HCT116 (cell line): ENCODE results near the gene MAP3K21. TPM values are rescaled to one million over a fixed set of nuclear protein-coding genes. Genes with fewer than 3 reads are reported as not detected.

ENCODE experiments used
- ATAC-seq: fragments of 200-7000 bp; cut with Tn5 transposase; 2 replicates; pipeline ENCODE4 v1.9.1; 2020; ENCODE audit warnings: mild to moderate bottlenecking, moderate library complexity
- BruUV-seq: library from RNA; stranded (reverse); fragments of 400-500 nt; replicated peaks from 2 replicates; lab custom pipeline; 2021; lab: Mats Ljungman, UMichigan
- CTCF ChIA-PET: fragments of 300-600 bp; sonication (Branson Sonifier 250); formaldehyde crosslinking; loops from one replicate; lab custom pipeline; 2021; ENCODE audit warnings: antibody characterized with exemption; lab: Charles Lee
- POLR2A ChIA-PET: fragments of 300-600, 350-600 bp; sonication (Branson Sonifier 250); formaldehyde crosslinking; loops from one replicate; lab custom pipeline; 2021; ENCODE audit warnings: antibody characterized with exemption; lab: Charles Lee
- RAD21 ChIA-PET, 2 experiments: fragments of 300-600 bp; sonication (Branson Sonifier 250); formaldehyde crosslinking; loops; one replicate each; lab custom pipeline; 2023; ENCODE audit warnings: low total read pairs in 2 of 2; ENCODE audit not compliant: uncharacterized antibody in 2 of 2, unreplicated experiment in 2 of 2, low non-redundant PET in 1 of 2; lab: Charles Lee
- DNase-seq: peaks from one replicate; pipeline ENCODE4 v3.0.0-alpha.2; 2010; ENCODE audit warnings: low read depth, low spot score
- H2AFZ ChIP-seq: fragments of 200-600 bp; shearing (Covaris generic), sonication (generic); 2 replicates; pipeline ENCODE4 v1.6.1; 2017; ENCODE audit warnings: low read depth, mixed run types, mixed read lengths, antibody characterized with exemption, low read length; ENCODE audit not compliant: poor library complexity, severe bottlenecking
- H3K27ac ChIP-seq: 2 replicates; pipeline ENCODE4 v1.5.1; 2012; ENCODE audit warnings: low read depth, low read length
- H3K27me3 ChIP-seq: fragments of 200-600 bp; sonication (generic); 2 replicates; pipeline ENCODE4 v1.6.1; 2016; ENCODE audit warnings: mixed run types, low read length, mixed read lengths; ENCODE audit not compliant: insufficient read depth
- H3K36me3 ChIP-seq, 2 experiments: fragments of 200-500 bp in 1 of 2; fragments of 200-600 bp in 1 of 2; sonication (Bioruptor generic) in 1 of 2; sonication (generic) in 1 of 2; 2 replicates each; pipeline versions ENCODE4 v1.5.1 to v1.6.1; 2014 to 2016; ENCODE audit warnings: low read length in 2 of 2, inconsistent platforms in 1 of 2, mixed read lengths in 1 of 2, mixed run types in 1 of 2; ENCODE audit not compliant: insufficient read depth in 2 of 2, control insufficient read depth in 1 of 2
- H3K4me1 ChIP-seq, 2 experiments: fragments of 200-600 bp in 1 of 2; sonication (generic) in 1 of 2; 2 replicates each; pipeline versions ENCODE4 v1.5.1 to v1.6.1; 2012 to 2017; ENCODE audit warnings: low read length in 2 of 2, inconsistent platforms in 1 of 2, mild to moderate bottlenecking in 1 of 2, mixed read lengths in 1 of 2, mixed run types in 1 of 2, moderate library complexity in 1 of 2; ENCODE audit not compliant: insufficient read depth in 2 of 2, control insufficient read depth in 1 of 2
- H3K4me2 ChIP-seq: fragments of 200-600 bp; sonication (generic); 2 replicates; pipeline ENCODE4 v1.6.1; 2017; ENCODE audit warnings: mixed run types, low read length, mixed read lengths
- H3K4me3 ChIP-seq, 2 experiments: fragments of 200-600 bp in 1 of 2; sonication (generic) in 1 of 2; replicated peaks in 1 of 2; 2 replicates each; pipeline ENCODE4 v1.5.1; 2011 to 2016; ENCODE audit warnings: low read length in 2 of 2, control low read depth in 1 of 2, low read depth in 1 of 2, mild to moderate bottlenecking in 1 of 2, mixed read lengths in 1 of 2, mixed run types in 1 of 2
- H3K79me2 ChIP-seq: fragments of 200-600 bp; sonication (generic); 2 replicates; pipeline ENCODE4 v1.6.1; 2017; ENCODE audit warnings: mild to moderate bottlenecking, mixed run types, low read length, moderate library complexity, mixed read lengths; ENCODE audit not compliant: insufficient read depth
- H3K9ac ChIP-seq: fragments of 200-600 bp; sonication (generic); 2 replicates; pipeline ENCODE4 v1.6.1; 2016; ENCODE audit warnings: low read length, mixed read lengths
- H3K9me2 ChIP-seq: fragments of 200-600 bp; sonication (generic), shearing (Covaris generic); 2 replicates; pipeline ENCODE4 v1.6.1; 2017; ENCODE audit warnings: mixed run types, mild to moderate bottlenecking, moderate library complexity; ENCODE audit not compliant: insufficient read depth
- H3K9me3 ChIP-seq, 2 experiments: fragments of 200-500 bp in 1 of 2; fragments of 200-600 bp in 1 of 2; sonication (Bioruptor generic) in 1 of 2; sonication (generic) in 1 of 2; 2 replicates each; pipeline ENCODE4 v1.6.1; 2014 to 2017; ENCODE audit warnings: low read length in 2 of 2, mixed read lengths in 2 of 2, inconsistent platforms in 1 of 2, low read depth in 1 of 2, mild to moderate bottlenecking in 1 of 2, mixed run types in 1 of 2, moderate library complexity in 1 of 2; ENCODE audit not compliant: control insufficient read depth in 1 of 2, insufficient read depth in 1 of 2
- H4K20me1 ChIP-seq: fragments of 200-600 bp; sonication (generic), shearing (Covaris generic); 2 replicates; pipeline ENCODE4 v1.6.1; 2017; ENCODE audit warnings: mixed run types, mild to moderate bottlenecking, moderate library complexity; ENCODE audit not compliant: insufficient read depth
- EZH2phosphoT487 ChIP-seq: fragments of 200-600 bp; IDR thresholded peaks from 2 replicates; pipeline ENCODE4 v1.6.1; 2018; ENCODE audit warnings: antibody characterized with exemption, borderline replicate concordance
- FOSL1 ChIP-seq: IDR thresholded peaks from 2 replicates; pipeline ENCODE4 v1.6.1; 2012; ENCODE audit warnings: low read depth
- YY1 ChIP-seq: IDR thresholded peaks from 2 replicates; pipeline ENCODE4 v1.6.1; 2011; ENCODE audit warnings: low read length, low read depth, moderate library complexity, mild to moderate bottlenecking; ENCODE audit not compliant: insufficient replicate concordance; ENCODE audit errors: extremely low read depth
- ZFX ChIP-seq: fragments of 450-650 bp; IDR thresholded peaks from 2 replicates; pipeline ENCODE4 v1.6.1; 2017
- intact Hi-C: fragments of 100-400 bp; cut with micrococcal nuclease; formaldehyde crosslinking; loops from 2 replicates; pipeline ENCODE4 v1.10.0; 2022
- total RNA-seq: library from RNA; stranded (reverse); gene quantifications from one replicate; pipeline ENCODE4 v1.2.1, GENCODE V29; 2021; ENCODE audit not compliant: unreplicated experiment
- TF ChIP-seq, protein P1 (sequence below): IDR thresholded peaks from 2 replicates; pipeline ENCODE4 v1.6.1; 2012
- TF ChIP-seq, protein P2 (sequence below), 3 experiments: fragments of 200-600 bp in 1 of 3; sonication (generic) in 1 of 3; IDR thresholded peaks in 2 of 3; conservative IDR thresholded peaks in 1 of 3; 2 replicates each; pipeline ENCODE4 v1.5.1; 2012 to 2017; ENCODE audit warnings: low read depth in 2 of 3, low read length in 2 of 3, antibody characterized with exemption in 1 of 3, borderline replicate concordance in 1 of 3, control low read depth in 1 of 3, mild to moderate bottlenecking in 1 of 3, mixed read lengths in 1 of 3, mixed run types in 1 of 3, moderate library complexity in 1 of 3; ENCODE audit not compliant: insufficient read depth in 1 of 3
- TF ChIP-seq, protein P3 (sequence below): IDR thresholded peaks from 2 replicates; pipeline ENCODE4 v1.6.1; 2012; ENCODE audit warnings: low read depth

Gene MAP3K21
- total RNA-seq, 1 experiment from 2014 or later, result 19.1 TPM

DNA sequence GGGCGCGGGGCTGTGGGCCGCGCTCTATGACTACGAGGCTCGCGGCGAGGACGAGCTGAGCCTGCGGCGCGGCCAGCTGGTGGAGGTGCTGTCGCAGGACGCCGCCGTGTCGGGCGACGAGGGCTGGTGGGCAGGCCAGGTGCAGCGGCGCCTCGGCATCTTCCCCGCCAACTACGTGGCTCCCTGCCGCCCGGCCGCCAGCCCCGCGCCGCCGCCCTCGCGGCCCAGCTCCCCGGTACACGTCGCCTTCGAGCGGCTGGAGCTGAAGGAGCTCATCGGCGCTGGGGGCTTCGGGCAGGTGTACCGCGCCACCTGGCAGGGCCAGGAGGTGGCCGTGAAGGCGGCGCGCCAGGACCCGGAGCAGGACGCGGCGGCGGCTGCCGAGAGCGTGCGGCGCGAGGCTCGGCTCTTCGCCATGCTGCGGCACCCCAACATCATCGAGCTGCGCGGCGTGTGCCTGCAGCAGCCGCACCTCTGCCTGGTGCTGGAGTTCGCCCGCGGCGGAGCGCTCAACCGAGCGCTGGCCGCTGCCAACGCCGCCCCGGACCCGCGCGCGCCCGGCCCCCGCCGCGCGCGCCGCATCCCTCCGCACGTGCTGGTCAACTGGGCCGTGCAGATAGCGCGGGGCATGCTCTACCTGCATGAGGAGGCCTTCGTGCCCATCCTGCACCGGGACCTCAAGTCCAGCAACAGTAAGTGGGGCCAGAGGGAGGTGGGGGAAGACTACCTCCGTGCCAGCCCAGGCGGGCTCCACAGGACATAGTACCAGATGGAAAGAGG, 808 bp downstream of the MAP3K21 start:
- peak overlapping the region; percentile 94 for H3K4me2 ChIP-seq
- RAD21 ChIA-PET, result no interaction called here

More for the DNA sequence above, 808 bp downstream of the MAP3K21 start:
- H3K27me3 ChIP-seq, result no peaks in the 10 kb centered on the region
- intact Hi-C loops, result no loop called here
- TF ChIP-seq ZFX (peak; percentile 91), EZH2phosphoT487 (no peak), YY1 (no peak), FOSL1 (no peak)
- TF ChIP-seq, protein P1, sequence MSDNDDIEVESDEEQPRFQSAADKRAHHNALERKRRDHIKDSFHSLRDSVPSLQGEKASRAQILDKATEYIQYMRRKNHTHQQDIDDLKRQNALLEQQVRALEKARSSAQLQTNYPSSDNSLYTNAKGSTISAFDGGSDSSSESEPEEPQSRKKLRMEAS, result peak; percentile 78
- TF ChIP-seq, protein P2, sequence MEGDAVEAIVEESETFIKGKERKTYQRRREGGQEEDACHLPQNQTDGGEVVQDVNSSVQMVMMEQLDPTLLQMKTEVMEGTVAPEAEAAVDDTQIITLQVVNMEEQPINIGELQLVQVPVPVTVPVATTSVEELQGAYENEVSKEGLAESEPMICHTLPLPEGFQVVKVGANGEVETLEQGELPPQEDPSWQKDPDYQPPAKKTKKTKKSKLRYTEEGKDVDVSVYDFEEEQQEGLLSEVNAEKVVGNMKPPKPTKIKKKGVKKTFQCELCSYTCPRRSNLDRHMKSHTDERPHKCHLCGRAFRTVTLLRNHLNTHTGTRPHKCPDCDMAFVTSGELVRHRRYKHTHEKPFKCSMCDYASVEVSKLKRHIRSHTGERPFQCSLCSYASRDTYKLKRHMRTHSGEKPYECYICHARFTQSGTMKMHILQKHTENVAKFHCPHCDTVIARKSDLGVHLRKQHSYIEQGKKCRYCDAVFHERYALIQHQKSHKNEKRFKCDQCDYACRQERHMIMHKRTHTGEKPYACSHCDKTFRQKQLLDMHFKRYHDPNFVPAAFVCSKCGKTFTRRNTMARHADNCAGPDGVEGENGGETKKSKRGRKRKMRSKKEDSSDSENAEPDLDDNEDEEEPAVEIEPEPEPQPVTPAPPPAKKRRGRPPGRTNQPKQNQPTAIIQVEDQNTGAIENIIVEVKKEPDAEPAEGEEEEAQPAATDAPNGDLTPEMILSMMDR (IDR thresholded peaks at IDR 0.05 in 2 of 3, conservative IDR thresholded peaks at IDR 0.05 in 1 of 3; ENCODE audit: borderline replicate concordance in 1 of 3, insufficient read depth in 1 of 3, low read depth in 2 of 3, low read length in 2 of 3), result no peak
- TF ChIP-seq, protein P3, sequence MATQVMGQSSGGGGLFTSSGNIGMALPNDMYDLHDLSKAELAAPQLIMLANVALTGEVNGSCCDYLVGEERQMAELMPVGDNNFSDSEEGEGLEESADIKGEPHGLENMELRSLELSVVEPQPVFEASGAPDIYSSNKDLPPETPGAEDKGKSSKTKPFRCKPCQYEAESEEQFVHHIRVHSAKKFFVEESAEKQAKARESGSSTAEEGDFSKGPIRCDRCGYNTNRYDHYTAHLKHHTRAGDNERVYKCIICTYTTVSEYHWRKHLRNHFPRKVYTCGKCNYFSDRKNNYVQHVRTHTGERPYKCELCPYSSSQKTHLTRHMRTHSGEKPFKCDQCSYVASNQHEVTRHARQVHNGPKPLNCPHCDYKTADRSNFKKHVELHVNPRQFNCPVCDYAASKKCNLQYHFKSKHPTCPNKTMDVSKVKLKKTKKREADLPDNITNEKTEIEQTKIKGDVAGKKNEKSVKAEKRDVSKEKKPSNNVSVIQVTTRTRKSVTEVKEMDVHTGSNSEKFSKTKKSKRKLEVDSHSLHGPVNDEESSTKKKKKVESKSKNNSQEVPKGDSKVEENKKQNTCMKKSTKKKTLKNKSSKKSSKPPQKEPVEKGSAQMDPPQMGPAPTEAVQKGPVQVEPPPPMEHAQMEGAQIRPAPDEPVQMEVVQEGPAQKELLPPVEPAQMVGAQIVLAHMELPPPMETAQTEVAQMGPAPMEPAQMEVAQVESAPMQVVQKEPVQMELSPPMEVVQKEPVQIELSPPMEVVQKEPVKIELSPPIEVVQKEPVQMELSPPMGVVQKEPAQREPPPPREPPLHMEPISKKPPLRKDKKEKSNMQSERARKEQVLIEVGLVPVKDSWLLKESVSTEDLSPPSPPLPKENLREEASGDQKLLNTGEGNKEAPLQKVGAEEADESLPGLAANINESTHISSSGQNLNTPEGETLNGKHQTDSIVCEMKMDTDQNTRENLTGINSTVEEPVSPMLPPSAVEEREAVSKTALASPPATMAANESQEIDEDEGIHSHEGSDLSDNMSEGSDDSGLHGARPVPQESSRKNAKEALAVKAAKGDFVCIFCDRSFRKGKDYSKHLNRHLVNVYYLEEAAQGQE, result no peak
- TF ChIP-seq, all 23 proteins: peak for 2
- Histone ChIP-seq H3K36me3 (no peaks in the 10 kb centered on the region), H3K79me2 (peaks cover 48% of the 10 kb centered on the region), H3K4me3 (peak overlapping the region; percentile 69 to 83), H3K9me2 (no peaks in the 10 kb centered on the region), H3K4me1 (peaks cover 9 to 20% of the 10 kb centered on the region in 2 experiments), H3K27ac (peak overlapping the region; percentile 80), H4K20me1 (no peaks in the 10 kb centered on the region), H3K9me3 (no peaks in the 10 kb centered on the region), H3K9ac (peak overlapping the region; percentile 82), H2AFZ (no peak overlapping the region)
- ChIA-PET CTCF (no interaction called here), POLR2A (interaction anchor here (1.1 kb wide), 1 partner anchor 15 kb away, joined by 3 read pairs; no protein-coding TSS in a partner anchor)
- DNase-seq (no peak), ATAC-seq (peak; percentile 23)
- BruUV-seq, result no TSS peak
